AG09309 (cell line): ENCODE measurements around the gene CCR6.
A peak's percentile ranks its signal among the peaks of the same experiment; 100 is the strongest.

Experiments used
- DNase-seq: peaks from one replicate; pipeline ENCODE4 v3.0.0-alpha.2; 2010; ENCODE audit warnings: low read depth
- H3K4me3 ChIP-seq: 2 replicates; pipeline ENCODE4 v1.5.1; 2011; ENCODE audit warnings: mild to moderate bottlenecking, low read depth, low read length, moderate library complexity; ENCODE audit not compliant: control insufficient read depth
- CTCF ChIP-seq: IDR thresholded peaks from 2 replicates; pipeline ENCODE4 v1.5.1; 2011; ENCODE audit warnings: mild to moderate bottlenecking, low read depth, low read length, inconsistent platforms; ENCODE audit not compliant: insufficient read depth, control insufficient read depth; ENCODE audit errors: missing control alignments

Gene CCR6

GRCh38 chr6:167140589-167141474, 17.9 kb downstream of the CCR6 start:
- no peak overlapping the region for H3K4me3 ChIP-seq
- no peak for DNase-seq
- no peak for TF ChIP-seq CTCF

GRCh38 chr6:167141667-167142432, 19.0 kb downstream of the CCR6 start:
- H3K4me3 ChIP-seq, result no peak overlapping the region
- TF ChIP-seq CTCF, result peak; percentile 49
- DNase-seq, result no peak

GRCh38 chr6:167142433-167142761, 19.5 kb downstream of the CCR6 start:
- DNase-seq, result no peak
- TF ChIP-seq CTCF, result no peak
- no peak overlapping the region for H3K4me3 ChIP-seq

GRCh38 chr6:167143041-167143440, 20.1 kb downstream of the CCR6 start:
- no peak overlapping the region for H3K4me3 ChIP-seq
- no peak for TF ChIP-seq CTCF
- DNase-seq, result no peak

- no peak for DNase-seq
These were observed 22.6 kb downstream of the CCR6 start for GRCh38 chr6:167145461-167145860.

GRCh38 chr6:167146135-167146534, 23.2 kb downstream of the CCR6 start:
- H3K4me3 ChIP-seq, result no peak overlapping the region
- DNase-seq, result no peak
- TF ChIP-seq CTCF, result no peak

More at GRCh38 chr6:167145461-167145860, 22.6 kb downstream of the CCR6 start:
- TF ChIP-seq CTCF, result no peak
- H3K4me3 ChIP-seq, result no peak overlapping the region
